Ramos (cell line): ENCODE data around the gene TGFA.

Experiments used
- in situ Hi-C: fragments of 300-500 bp; cut with MboI; formaldehyde crosslinking; loops from one replicate; pipeline ENCODE4 v1.14.3; 2022; ENCODE audit warnings: low sequenced_read_pairs; ENCODE audit not compliant: unreplicated experiment

Gene TGFA

DNA sequence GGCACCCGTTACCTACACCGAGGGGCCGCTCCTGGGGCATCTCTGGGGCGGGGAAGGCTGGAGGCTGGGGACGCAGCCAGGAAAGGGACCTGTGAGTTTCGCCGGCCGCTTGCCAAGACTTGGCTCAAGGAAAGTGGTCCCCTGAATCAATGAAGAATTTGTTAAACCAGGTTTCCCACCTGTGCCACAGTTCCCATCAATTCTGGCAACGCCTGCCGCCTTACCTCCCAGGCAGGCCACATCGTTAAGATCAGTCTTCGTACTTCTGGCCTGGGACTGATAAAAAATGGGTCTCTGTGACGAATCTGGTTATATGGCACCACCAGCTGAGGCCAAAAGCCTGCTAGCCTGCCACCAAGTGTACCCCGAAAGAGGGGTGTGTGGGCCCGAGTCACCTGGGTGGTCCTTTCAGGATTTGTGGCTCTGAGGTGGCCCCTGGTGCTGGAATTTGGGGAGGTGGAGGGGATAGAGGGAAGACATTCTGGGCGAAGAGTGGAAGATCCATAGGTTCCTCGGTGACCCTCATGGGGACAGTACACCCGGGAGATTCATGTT, 789 bp upstream of the TGFA start:
- in situ Hi-C loops = no loop called here

- in situ Hi-C loops = no loop called here
These were observed 367 bp downstream of the TGFA start for GRCh38 chr2:70553334-70553583.

- in situ Hi-C loops = no loop called here
These were observed 909 bp downstream of the TGFA start for GRCh38 chr2:70552501-70553333.

DNA sequence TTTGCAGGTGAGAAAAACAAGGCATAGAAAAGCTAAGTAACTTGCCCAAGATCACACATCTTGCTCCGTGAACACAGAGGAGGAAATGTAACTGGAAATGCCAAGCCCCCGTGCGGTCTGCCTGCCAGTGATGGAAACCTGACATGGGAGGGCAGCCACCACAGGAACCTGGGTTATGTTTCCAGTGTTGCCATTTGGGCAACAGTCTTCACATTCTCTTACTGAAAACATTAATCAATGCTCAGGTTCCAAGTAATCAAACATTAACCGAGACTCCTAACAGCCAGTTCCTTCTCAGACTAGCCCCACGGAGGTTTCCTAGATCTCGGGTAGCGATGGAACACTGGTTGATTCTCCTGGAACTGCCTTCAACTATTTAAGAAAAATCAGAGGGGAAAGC, 2.5 kb downstream of the TGFA start:
- in situ Hi-C loops = no loop called here

DNA sequence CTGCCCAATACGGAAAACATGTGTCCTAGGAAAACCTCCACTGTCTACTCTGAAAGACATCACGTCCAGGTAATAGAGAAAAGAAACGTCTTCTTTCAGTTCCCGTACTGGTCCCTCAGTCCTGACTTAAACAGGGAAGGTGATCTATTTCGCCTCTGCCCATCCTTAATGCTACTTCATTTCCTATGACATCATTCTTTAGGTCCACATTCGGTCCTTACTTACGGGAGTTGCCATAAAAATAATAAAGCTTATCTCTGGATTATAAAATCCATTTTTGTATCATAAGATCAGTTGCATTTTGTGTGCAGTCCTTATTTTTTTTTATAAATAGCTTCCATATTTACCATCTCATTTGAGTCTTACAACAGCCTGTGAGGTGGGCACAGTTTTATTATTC, 3.7 kb downstream of the TGFA start:
- in situ Hi-C loops = no loop called here

GRCh38 chr2:70549064-70549710, 4.4 kb downstream of the TGFA start:
- in situ Hi-C loops = no loop called here

DNA sequence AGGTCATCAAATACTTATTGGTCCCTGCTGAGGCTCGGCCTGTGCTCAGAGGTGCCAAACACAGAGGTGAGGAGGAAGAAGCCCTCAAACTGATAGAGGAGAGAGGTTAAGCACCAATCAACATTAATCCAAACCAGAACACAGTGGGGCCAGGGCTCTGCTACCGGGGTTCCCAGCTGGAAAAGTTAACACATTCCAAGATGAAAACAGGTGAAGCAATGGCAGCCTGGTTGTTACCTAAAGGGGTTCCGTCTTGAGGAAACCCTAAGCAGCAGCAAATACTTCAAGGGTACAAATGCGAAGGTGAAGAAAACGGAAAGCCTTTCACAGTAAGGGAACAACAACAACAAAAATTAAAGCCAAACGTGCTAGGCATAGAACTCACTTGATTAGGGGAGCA, 5.4 kb downstream of the TGFA start:
- in situ Hi-C loops = no loop called here

DNA sequence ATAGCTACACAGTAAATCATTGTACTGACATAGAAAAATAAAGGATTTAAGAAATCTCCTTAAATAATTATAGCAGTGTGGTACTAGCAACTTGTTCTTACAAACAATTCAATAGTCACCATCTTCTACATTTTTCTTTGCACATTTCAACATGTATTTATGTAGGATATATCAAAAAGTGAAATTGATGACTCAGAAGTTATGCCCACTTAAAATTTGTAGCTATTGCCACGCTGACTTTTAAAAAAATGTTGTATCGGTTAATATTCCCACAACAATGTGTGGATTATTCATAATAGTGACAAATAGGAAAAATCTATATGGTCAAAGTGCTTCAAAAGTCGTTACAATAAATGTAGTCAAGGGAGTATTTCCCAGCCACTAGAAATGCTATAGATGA, 6.7 kb downstream of the TGFA start:
- in situ Hi-C loops = no loop called here

GRCh38 chr2:70546376-70546775, 7.2 kb downstream of the TGFA start:
- in situ Hi-C loops = no loop called here

- in situ Hi-C loops = no loop called here
These were observed 12.1 kb downstream of the TGFA start for GRCh38 chr2:70541481-70542020.

DNA sequence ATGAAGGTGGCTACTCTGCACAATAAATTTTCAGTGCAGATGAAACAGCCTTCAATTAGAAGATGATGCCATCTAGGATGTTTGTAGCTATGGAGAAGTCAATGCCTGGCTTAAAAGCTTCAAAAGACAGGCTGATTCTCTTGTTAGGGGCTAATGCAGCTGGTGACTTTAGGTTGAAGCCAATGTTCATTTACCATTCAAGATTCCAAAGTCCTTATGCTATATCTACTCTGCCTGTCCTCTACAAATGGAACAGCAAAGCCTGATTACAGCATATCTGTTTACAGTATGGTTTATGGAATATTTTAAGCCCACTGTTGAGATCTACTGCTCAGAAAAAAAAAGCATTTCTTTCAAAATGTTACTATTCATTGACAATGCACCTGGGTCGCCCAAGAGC, 15.8 kb downstream of the TGFA start:
- in situ Hi-C loops = no loop called here

DNA sequence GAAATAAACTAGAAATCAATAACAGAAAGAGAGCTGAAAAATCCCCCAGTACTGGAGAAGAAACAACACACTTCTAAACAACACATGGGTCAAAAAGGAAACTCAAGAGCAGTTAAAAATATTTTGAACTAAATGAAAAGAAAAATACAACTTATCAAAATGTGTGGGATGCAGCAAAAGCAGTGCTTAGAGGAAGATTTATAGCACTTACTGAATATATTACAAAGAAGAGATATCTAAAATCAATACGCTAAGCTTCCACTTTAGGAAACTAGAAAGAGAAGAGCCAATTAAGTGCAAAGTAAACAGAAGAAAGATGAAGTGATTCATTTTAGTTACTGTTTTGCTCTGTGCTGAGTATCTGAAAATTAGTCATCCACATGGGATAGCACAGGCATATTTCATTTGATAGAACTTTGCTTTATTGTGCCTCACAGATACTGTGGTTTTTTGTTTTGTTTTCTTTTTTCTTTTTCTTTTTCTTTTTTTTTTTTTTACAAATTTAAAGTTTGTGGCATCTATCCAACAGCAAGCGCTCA, 17.0 kb downstream of the TGFA start:
- in situ Hi-C loops = no loop called here

DNA sequence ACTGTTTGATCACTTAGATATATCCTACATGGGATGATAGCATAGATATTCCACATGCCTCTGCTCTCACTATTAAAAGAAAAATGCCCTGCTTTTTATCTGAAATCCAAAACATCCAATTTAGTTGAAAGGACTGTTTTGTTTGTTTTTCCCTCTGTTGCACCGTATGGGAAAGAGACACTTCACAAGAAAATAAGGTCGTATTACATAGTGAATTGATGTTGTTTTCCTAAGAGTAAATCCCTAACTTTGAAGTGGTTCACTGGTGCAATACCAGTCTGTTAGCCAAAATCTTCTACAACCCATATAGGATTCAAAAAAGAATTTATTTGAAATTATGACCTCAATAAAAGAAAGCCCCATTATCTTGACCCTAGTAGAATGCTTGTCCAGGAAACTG, 18.1 kb downstream of the TGFA start:
- in situ Hi-C loops = no loop called here

GRCh38 chr2:70534183-70534836, 19.3 kb downstream of the TGFA start:
- in situ Hi-C loops = no loop called here

DNA sequence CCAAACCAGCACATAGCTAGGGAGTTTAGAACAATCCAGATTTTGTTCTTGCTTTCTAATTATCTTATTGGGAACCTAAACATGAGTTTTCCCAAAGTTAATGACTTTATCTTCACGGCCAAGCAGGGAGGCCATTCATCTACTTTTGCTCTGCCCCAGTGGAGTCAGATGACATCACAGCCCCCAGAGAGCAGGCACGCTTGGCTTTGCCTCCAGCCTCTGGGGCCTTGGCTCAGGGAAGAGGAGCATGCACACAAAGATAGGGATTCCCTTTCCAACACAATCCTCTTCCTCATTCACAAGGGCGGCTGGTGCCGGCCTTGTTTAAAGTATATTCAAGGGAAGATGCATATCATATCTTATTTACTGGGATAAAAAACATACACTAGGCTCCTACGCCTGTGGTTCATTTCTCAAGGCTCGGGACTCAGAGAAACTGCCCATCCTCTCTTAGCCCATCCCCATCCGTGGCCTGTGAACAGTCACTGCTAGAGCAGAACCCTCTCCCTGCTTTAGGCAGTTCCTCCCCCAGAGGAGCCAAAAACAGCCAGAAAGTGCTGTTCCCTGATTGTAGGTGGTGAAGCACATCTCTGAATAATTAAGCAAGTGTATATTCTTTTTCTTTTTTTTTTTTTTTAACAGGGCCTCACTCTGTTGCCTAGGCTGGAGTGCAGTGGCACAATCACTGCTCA, 21.2 kb downstream of the TGFA start:
- in situ Hi-C loops = no loop called here

DNA sequence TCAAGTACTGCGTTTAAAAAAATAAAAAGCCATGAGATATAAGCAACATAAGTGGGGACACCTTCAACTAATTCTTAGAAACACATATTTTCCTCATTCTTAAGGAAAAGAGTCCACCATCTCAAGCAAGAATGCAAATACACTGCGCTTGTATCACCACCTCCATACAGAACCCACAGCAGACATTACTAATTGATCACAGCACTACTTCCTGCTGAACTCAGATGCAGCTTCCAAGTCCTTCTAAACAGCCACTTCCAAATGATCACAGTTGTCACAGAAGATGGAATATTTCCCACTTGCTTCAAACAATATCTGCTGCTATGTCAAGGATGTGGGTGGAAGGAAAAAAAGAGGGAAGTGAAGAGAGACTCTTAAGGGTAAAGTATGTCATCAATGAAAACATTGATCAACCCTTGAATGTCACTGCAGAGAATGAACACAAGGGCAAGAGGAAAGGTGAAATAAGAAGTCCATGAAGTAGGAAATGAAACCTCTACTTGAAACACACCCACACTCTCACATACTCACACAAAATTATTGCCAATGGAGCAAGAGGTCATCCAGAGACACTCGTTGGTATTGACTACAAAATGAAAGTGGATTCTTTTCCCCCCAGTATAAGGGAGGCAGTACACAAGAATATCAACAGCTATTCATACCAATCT, 22.1 kb downstream of the TGFA start:
- in situ Hi-C loops = no loop called here

- in situ Hi-C loops = no loop called here
These were observed 24.0 kb downstream of the TGFA start for GRCh38 chr2:70529610-70530009.

DNA sequence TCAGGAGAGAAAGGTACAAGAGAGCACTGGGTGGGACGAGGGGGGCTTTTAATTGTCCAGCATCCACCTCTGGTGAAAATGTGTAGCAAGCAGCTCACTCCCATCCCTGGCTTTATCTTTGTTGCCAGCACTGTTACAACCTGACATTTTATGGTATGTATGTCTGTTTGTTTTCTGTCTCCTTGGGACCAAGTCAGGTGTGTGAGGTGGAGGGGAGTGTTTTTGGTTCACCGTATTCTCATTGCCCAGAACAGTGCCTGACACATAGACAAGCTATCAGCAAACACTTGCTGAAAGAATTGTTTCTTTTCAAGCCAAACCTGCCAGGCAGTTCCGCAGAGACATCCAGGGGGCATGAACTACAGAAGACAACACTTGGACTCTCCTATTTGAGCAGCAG, 24.7 kb downstream of the TGFA start:
- in situ Hi-C loops = no loop called here

- in situ Hi-C loops = no loop called here
These were observed 25.4 kb downstream of the TGFA start for GRCh38 chr2:70528276-70528675.
